HG02981 (cell line): Measurements from ENCODE around the gene MAST1.
"Not testable (repeated sequence)": the region's sequence is repeated elsewhere in the genome, so short reads cannot be mapped to it uniquely, and the experiment has no call there.

ENCODE experiments used
- ATAC-seq: cut with Tn5 transposase; IDR thresholded peaks from one replicate; pipeline ENCODE4 v1.9.1; 2021; ENCODE audit warnings: mild to moderate bottlenecking, moderate library complexity; ENCODE audit not compliant: unreplicated experiment

The MAST1 gene

GRCh38 chr19:12800923-12801465 is 37.3 kb upstream of the MAST1 start:
- no peak for ATAC-seq

DNA sequence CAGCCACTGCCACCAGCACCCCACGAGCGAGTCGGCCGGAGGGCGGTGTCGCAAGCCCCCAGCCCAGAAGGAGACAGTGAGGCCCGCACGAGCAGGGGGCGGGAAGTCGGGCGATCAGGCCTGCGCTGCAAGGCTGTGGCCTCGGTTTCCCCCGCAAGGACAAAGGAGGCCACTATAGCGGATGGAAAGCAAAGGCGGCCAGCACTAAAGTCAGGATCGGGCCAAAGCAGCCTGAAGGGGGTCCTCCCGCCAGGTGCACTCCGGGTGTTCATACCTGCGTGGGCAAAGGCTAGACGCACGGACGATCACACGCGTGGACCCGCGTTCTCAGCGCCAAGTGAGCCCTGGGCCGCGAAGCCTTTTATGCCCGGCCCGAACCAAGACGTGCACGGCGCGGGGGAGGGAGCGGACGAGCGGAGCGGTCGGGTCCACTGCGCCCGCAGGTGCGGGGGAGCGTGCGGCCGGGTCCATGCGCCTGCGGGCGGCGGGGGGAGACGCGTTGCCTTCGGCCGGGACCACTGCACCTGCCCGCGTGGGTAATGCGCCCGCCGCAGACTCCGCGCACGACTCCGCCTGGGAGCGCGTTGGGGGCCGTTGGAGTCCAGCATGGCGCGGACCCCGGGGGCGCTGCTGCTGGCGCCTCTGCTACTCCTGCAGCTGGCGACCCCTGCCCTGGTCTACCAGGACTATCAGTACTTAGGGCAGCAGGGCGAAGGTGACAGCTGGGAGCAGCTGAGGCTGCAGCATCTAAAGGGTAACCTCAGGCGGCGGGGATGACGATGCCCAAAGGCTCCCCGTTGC is 36.6 kb upstream of the MAST1 start, which contains the start of the genes PRDX2 and THSD8:
PRDX2 (minus strand) TSS at position 335 of the 801 bp plus-strand sequence. CDS start 539 bp downstream, outside the sequence.
THSD8 (plus strand) TSS at position 604 of the 801 bp plus-strand sequence; CDS start at position 607, 3 bp downstream.
- ATAC-seq = no peak

- no peak for ATAC-seq
Measured at GRCh38 chr19:12802267-12803106, 35.8 kb upstream of the MAST1 start.

GRCh38 chr19:12804051-12804450 is 34.3 kb upstream of the MAST1 start:
- no peak for ATAC-seq

DNA sequence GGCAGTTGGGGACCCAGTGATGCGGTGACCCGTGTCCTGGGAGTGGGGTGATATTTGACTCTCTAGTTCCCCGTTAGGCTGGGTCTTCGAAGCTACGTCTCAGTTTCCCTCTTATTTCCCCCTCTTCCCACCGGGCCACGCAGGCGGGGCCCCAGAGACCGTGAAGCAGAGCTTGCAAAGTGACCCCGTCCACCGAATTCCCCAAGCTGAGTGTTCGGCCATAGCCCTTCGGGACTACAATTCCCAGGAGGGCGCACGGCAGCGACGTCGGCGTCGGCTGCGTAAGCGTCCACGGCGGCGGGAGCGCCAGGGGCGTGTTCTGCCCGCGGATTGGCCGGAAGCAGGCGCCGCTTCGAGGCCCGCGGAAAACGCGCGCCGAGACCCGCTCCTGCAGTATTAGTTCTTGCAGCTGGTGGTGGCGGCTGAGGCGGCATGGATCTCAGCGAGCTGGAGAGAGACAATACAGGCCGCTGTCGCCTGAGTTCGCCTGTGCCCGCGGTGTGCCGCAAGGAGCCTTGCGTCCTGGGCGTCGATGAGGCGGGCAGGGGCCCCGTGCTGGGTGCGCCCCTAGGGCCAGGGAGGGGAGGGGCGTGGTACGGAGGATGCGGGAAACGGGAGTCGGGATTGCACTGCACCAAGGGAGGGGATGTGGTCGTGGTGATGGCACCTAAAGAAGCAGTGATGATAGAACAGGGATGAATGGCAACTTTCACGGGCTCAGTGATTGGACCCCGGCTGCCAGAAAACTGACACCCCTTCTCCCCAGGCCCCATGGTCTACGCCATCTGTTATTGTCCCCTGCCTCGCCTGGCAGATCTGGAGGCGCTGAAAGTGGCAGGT is 31.9 kb upstream of the MAST1 start, which contains the start of gene RNASEH2A:
RNASEH2A (plus strand) TSS at position 343 of the 840 bp plus-strand sequence; CDS start at position 433, 90 bp downstream.
- no peak for ATAC-seq

DNA sequence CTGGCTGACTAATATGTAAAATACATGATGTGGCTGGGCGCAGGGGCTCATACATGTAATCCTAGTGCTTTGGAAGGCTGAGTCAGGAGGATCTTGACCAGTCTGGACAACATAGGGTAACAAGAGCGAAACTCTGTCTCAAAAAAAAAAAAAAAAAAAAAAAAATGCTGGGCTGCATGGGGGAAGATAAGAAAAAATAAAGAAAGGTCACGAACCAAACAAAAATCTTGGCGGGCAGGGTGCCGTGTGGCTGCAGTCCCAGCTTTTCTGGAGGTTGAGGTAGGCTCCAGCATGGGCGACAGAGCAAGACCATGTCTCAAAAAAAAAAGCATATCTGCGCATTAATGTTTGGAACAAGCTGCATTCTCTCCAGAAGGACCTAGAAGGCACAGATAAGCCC is 23.2 kb upstream of the MAST1 start:
- no peak for ATAC-seq

- ATAC-seq = not testable (repeated sequence)
Measured at GRCh38 chr19:12817188-12817587, 21.1 kb upstream of the MAST1 start.

DNA sequence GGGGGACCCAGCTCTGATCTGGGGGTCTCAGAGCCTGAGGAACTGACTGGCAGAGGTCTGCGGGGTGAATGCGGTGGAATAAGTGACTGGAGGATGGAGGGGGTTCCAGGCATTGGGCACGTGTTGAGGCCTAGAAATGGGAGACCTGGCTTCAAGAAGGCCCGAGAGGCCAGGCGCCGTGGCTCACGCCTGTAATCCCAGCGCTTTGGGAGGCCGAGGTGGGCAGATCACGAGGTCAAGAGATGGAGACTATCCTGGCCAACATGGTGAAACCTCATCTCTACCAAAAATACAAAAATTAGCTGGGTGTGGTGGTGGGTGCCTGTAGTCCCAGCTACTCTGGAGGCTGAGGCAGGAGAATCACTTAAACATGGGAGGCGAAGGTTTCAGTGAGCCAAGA is 20.5 kb upstream of the MAST1 start:
- not testable (repeated sequence) for ATAC-seq

- no peak for ATAC-seq
Measured at GRCh38 chr19:12821761-12822160, 16.6 kb upstream of the MAST1 start.

DNA sequence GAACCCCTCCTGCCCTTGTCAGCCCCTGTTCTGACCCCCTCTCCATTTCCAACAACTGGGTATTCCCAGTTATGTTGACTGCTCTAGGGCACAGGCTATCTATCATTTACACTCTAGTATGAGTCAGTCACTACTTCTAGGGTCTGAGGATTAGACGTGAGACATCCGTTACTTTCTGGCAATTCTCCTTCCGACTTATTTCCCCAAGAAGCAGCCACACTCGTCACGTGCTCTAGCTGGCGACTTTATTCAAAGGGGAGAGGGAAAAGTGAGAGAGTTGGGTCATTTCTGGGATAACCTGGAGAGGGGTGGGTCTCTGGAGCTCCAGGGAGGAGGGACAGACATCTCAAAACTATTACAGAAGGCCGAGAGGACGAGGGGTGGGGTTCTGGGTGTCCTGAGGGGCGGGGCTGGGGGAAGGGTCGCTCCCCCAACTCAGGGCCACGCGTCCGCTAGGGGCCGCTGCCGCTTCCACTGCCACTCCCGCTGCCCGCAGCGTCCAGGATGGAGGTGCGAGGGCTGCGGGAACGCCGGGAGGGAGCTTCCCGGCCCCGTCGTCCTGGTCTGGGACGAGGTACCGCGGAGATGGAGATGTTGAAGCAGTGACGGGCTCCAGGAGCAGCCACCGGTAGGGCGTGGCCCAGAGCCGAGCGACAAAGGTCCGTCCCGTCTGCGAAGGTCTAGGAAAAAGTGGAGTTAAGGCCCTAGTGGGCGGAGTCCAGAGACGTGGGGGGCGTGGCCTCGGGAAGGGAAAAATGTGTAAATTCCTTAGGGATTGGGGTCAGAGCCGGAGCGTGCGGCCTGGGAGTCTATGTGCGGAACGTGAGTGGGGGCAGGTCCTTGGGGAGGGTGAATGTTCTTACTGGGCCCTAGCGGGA is 12.8 kb upstream of the MAST1 start:
- no peak for ATAC-seq

DNA sequence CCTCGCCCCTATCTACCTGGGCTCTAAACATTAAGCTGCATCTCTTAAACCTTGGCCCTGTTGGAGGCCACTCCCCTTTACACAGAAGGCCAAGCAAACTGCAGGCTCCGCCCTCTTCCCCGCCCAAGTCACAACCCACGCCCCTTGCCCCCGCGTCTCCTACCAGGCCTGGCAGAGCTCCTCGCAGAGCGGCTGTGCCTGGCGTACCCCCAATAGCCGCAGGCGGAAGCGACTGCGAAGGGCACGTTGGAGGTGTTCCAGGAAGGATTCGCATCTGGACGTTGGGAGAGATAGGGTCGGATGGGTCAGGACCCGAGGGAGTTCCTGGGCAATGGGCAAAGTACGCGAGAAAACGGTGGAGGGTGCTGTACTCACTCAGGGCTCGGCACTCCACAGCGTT is 9.8 kb upstream of the MAST1 start:
- ATAC-seq = no peak

- ATAC-seq = no peak
Measured at GRCh38 chr19:12833418-12833737, 4.9 kb upstream of the MAST1 start.

DNA sequence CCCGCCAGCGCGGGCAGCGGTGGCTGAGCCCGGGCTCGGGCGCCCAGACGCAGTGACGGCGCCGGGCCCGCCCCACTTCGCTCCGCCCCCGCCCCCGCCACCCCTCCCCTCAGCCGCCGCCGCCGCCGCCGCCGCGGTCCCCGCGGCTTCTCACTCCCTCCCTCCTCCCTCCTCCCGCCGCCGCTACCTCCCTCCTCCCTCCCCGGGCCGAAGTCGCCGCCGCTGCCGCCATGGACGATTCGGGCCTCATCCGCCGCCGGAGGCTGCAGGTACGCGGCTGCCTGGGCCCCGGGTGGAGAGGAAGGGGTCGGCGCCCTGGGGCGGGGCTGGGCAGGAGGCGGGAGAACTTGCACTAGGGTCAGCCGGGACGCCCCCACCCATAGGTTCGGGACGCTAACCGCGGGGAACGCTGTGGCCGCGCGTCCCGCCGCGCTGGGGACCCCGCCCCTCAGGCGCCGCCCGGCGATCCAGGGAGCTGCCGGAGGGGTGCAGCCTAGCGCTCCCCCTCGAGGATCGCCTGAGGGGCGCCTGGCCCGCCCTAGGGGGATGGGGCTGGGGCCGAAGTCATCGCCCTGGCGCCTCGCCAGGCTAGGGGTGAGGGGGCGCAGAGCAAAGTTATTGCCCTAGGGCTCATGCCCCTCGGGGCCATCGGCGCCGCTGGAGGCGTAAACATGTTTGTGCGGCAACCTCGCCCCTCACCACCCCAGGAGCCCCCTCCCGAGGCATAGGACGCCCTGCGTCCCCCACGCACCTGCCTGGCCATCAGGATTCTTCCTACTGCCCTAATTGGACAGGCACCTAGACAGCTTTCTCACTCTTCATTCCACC is 4.4 kb upstream of the MAST1 start:
- no peak for ATAC-seq

- ATAC-seq = no peak
Measured at GRCh38 chr19:12834566-12834943, 3.8 kb upstream of the MAST1 start, which contains the start of gene RTBDN. TSS of gene RTBDN (minus strand) at chr19:12834579. CDS start at chr19:12829979, 4,600 bp downstream.

- ATAC-seq = no peak
Measured at GRCh38 chr19:12834976-12835757, 3.1 kb upstream of the MAST1 start.

DNA sequence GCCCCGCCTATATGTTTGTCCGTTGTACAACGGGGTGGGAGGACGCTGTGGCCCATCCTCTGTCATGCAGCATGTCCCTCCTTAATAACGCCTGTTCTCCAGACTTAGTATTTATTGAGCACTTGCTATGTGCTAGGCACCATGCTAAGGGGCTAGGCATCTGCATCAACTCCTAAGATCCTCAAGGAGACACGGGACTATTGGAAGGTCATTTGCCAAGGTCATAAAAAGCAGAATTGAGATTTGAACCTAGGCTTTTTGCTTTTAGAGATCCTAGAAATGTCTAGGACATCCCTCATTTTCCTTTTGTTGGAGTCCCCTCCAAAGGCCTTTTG is 1.8 kb upstream of the MAST1 start:
- no peak for ATAC-seq

DNA sequence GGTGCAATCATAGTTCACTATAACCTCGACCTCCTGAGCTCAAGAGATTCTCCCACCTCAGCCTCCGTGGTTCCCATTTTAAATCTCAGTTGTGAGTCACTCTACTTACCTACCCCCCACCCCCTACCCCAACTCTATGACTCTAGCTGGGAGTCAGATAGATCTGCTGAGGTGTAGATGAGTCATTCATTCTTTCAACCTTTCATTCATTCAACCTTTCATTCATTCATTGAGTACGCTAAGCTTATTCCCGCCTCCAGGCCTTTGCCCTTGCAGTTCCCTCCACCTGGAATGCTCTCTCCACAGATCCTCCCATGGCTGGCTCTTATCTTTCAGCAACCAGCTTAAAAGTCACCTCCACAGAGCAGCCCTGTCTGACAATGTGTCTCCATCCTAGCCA is 1.1 kb upstream of the MAST1 start:
- ATAC-seq = no peak
